SJCRH30 (cell line): ENCODE measurements around the gene CDH22. TPM values are rescaled to one million over a fixed set of nuclear protein-coding genes. Genes with fewer than 3 reads are reported as not detected.

ENCODE experiments used
- DNase-seq, 2 experiments: peaks; one replicate each; pipeline ENCODE4 v3.0.0-alpha.2; 2015 to 2020
- H3K27ac ChIP-seq: fragments of 250-450 bp; sonication (Bioruptor Pico); 2 replicates; pipeline ENCODE4 v1.5.1; 2020; ENCODE audit warnings: mild to moderate bottlenecking, moderate library complexity
- H3K27me3 ChIP-seq: fragments of 250-450 bp; sonication (Bioruptor Pico); 2 replicates; pipeline ENCODE4 v1.5.1; 2020; ENCODE audit warnings: mild to moderate bottlenecking, moderate library complexity
- H3K36me3 ChIP-seq: fragments of 250-450 bp; sonication (Bioruptor Pico); 2 replicates; pipeline ENCODE4 v1.5.1; 2020; ENCODE audit warnings: mild to moderate bottlenecking, moderate library complexity
- H3K4me1 ChIP-seq: fragments of 250-450 bp; sonication (Bioruptor Pico); 2 replicates; pipeline ENCODE4 v1.5.1; 2020; ENCODE audit warnings: mild to moderate bottlenecking, moderate library complexity
- H3K4me3 ChIP-seq: fragments of 250-450 bp; sonication (Bioruptor Pico); 2 replicates; pipeline ENCODE4 v1.5.1; 2020; ENCODE audit warnings: mild to moderate bottlenecking, moderate library complexity
- H3K9me3 ChIP-seq: fragments of 250-450 bp; sonication (Bioruptor Pico); replicated peaks from 2 replicates; pipeline ENCODE4 v1.5.1; 2020; ENCODE audit warnings: mild to moderate bottlenecking, moderate library complexity
- total RNA-seq: library from RNA; depleted of rRNA; stranded (reverse); fragments of >200 nt; shearing (Covaris generic); gene quantifications from 2 replicates; pipeline ENCODE4 v1.2.3, GENCODE V29; 2014

Gene CDH22
- total RNA-seq, 1 experiment from 2014 or later, result 0.06 TPM

DNA sequence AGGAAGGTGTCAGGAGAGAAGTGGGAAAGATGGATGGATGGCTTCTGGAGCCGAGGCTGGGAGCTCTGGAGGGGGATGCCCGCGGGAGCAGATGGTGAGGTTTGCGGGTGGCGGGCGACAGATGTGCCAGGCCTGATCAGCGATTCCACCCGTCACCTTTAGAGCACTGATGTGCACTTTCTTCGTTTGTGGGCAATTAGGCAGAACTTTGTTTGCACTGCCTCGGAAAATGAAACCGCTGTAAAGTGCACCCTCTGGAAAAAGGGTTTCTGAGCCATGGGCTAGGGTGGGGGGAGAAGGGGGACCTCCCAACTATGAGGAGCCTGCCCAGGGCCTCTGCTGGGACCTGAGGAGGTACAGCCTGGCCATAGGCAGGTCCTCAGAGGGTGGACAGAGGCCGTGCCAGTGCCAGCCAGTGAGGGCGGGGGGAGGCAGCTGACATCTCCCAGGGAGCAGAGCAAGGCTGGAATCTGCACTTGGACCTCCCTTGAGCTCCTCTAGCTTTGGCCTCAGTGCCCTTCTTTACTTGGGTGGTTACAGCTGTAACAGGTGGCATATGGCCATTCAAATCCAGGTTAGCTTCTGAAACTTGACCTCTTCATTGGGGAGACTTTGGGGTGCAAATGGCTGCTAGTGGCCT is 131.4 kb downstream of the CDH22 start:
- H3K9me3 ChIP-seq, result no peaks in the 10 kb centered on the region
- no peak overlapping the region for H3K27ac ChIP-seq
- H3K27me3 ChIP-seq, result peaks cover 46% of the 10 kb centered on the region
- H3K4me3 ChIP-seq, result no peak overlapping the region
- H3K4me1 ChIP-seq, result no peaks in the 10 kb centered on the region
- H3K36me3 ChIP-seq, result no peaks in the 10 kb centered on the region
- DNase-seq, result no peak

DNA sequence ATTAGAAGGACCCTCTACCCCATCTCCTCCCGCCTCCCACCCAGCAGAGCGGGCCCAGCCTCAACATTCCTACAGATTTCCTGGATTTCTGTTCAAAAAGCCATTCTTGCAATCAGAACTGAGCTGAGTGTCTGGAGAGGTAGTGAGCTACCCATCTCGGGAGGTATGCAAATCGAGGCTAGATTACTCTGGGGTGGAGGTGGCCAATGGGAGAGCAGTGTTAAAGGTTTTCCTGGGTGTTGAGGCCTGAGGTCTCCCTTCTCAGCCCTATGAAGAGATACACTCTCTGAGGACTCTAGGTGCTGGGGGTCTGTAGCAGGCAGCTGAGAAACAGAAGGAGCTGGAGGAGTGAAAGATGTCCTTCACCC is 133.2 kb downstream of the CDH22 start:
- H3K9me3 ChIP-seq, result no peaks in the 10 kb centered on the region
- no peak overlapping the region for H3K4me3 ChIP-seq
- no peaks in the 10 kb centered on the region for H3K4me1 ChIP-seq
- H3K36me3 ChIP-seq, result no peaks in the 10 kb centered on the region
- DNase-seq, result no peak
- H3K27ac ChIP-seq, result no peak overlapping the region
- peaks cover 48% of the 10 kb centered on the region for H3K27me3 ChIP-seq

DNA sequence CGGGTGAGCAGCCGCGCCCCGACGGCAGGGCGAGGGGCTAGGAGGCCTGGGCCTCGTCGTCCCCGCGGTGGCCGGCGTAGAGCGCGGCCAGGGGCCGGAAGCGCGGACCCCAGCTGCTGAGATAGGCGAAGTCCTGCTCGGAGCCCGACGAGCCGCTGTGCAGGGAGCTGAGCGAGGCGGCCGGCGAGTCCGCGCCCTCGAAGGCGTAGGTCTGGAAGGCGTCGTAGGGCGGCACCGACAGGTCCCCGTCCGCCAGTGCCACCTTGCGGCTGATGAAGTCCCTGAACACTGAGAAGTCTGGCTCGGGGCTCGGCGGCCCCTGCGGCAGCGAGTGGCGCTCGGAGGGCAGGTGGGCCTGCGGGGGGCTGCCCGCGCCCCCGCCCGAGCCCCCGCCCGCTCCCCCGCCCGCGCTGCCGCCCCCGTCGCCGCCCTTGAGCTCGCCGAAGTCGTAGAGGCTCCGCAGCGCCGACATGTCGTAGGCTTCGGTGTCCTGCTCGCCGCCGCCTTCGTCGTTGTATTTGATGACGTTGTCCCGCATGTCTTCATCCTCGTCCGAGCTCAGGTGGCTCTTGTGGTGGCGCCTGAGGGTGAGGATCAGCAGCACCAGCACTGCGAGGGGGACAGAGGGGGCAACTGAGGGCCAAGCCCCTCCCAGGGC is 133.7 kb downstream of the CDH22 start:
- H3K36me3 ChIP-seq, result no peaks in the 10 kb centered on the region
- no peak overlapping the region for H3K4me3 ChIP-seq
- peaks cover 45% of the 10 kb centered on the region for H3K27me3 ChIP-seq
- H3K9me3 ChIP-seq, result no peaks in the 10 kb centered on the region
- H3K27ac ChIP-seq, result no peak overlapping the region
- no peak for DNase-seq
- no peaks in the 10 kb centered on the region for H3K4me1 ChIP-seq

- DNase-seq, result no peak
- no peaks in the 10 kb centered on the region for H3K9me3 ChIP-seq
- no peak overlapping the region for H3K4me3 ChIP-seq
- no peak overlapping the region for H3K27ac ChIP-seq
- H3K27me3 ChIP-seq, result peaks cover 44% of the 10 kb centered on the region
- no peaks in the 10 kb centered on the region for H3K4me1 ChIP-seq
- no peaks in the 10 kb centered on the region for H3K36me3 ChIP-seq
Measured at GRCh38 chr20:46173652-46174468, 134.4 kb downstream of the CDH22 start.

GRCh38 chr20:46172961-46173536 is 135.2 kb downstream of the CDH22 start:
- no peak for DNase-seq
- Histone ChIP-seq H3K4me1 (no peaks in the 10 kb centered on the region), H3K27me3 (peaks cover 44% of the 10 kb centered on the region), H3K4me3 (no peak overlapping the region), H3K36me3 (no peaks in the 10 kb centered on the region), H3K9me3 (no peaks in the 10 kb centered on the region), H3K27ac (no peak overlapping the region)

DNA sequence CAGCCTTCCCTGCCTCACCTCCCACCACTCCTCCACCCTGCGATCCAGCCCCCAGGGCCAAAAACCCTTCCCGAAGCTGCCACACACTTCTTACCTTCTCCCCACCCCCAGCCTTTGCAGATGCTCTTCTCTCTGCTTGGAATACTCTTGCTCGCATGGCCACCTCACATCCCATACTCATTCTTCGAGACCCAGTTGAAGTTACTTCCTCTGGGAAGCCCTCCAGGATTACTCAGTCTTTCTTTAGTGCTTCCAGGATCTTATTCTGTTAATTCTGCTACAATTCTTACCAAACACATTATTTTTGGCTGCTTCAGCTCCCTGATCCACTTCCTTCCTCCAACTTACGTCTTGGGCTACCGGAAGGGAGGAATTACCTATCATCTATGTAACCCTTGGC is 135.8 kb downstream of the CDH22 start:
- Histone ChIP-seq H3K27ac (no peak overlapping the region), H3K9me3 (no peaks in the 10 kb centered on the region), H3K27me3 (peaks cover 44% of the 10 kb centered on the region), H3K4me3 (no peak overlapping the region), H3K36me3 (no peaks in the 10 kb centered on the region), H3K4me1 (no peaks in the 10 kb centered on the region)
- DNase-seq, result no peak

- peaks cover 44% of the 10 kb centered on the region for H3K27me3 ChIP-seq
Measured at GRCh38 chr20:46171909-46172308, 136.4 kb downstream of the CDH22 start.

DNA sequence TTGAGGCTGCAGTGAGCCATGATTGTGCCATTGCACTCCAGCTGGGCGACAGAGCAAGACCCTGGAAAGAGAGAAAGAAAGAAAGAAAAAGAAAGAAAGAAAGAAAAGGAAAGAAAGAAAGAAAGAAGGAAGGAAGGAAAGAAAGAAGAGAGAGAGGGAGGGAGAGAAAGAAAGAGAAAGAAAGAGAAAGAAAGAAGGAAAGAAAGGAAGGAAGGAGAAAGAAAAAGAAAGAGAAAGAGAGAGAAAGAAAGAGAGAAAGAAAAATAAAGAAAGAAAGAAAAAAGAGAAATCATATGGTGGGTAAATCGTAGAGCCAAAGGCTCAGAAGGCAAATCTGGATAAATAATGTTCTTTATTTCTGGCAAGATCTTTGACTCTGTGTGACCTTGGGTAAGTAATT is 136.8 kb downstream of the CDH22 start:
- Histone ChIP-seq H3K4me3 (no peak overlapping the region), H3K9me3 (no peaks in the 10 kb centered on the region), H3K36me3 (no peaks in the 10 kb centered on the region), H3K27me3 (peaks cover 43% of the 10 kb centered on the region), H3K4me1 (no peaks in the 10 kb centered on the region), H3K27ac (no peak overlapping the region)
- no peak for DNase-seq

More at GRCh38 chr20:46171909-46172308, 136.4 kb downstream of the CDH22 start:
- no peak for DNase-seq
- Histone ChIP-seq H3K27ac (no peak overlapping the region), H3K4me3 (no peak overlapping the region), H3K4me1 (no peaks in the 10 kb centered on the region), H3K9me3 (no peaks in the 10 kb centered on the region), H3K36me3 (no peaks in the 10 kb centered on the region)

DNA sequence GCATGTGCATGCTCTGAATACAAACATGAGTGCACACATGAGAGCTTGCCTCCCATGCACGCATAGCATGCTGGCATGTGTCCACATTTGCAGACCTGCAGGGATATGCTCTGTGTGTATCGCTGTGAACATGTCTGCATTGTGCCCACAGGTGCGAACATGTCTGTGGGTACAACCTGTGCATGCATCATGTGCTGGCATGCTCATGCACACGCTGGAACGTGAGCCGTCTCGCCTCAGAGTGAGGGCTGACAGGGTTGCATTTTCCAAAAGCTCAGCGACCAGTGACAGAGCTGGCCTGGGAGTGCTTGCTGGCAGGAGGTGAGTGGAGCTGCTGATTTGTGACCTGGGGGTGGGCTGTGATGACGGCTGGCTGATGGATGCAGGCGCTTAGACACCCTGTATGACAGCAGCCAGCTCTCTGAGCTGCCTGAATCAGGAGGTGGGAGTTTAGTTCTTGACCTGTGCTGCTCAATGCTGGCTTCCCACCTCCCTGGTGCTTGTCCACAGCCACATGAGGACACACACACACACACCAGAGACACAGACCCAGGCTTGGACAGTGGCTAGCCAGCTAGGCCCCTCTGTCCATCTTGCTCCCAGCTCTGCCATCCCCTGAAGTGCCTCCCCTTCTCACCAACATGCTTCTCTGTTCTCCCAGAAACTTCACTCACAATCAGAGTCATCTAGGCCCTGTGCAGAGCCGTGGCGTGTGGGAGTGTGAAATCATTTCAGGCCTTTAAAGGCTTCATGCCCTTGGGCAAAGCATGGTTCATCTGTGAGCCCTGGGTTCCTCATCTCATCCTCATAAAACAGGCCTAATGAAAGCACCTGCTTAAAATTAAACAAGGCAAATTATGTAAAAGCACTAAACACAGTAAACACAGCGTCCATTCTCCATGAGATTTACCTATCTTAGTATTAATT is 138.8 kb downstream of the CDH22 start:
- H3K27me3 ChIP-seq, result peaks cover 36% of the 10 kb centered on the region

GRCh38 chr20:46168438-46168837 is 139.9 kb downstream of the CDH22 start:
- H3K27ac ChIP-seq, result no peak overlapping the region
- H3K27me3 ChIP-seq, result peaks cover 30% of the 10 kb centered on the region; the same call in 1 of the 2 replicates
- no peaks in the 10 kb centered on the region for H3K4me1 ChIP-seq
- H3K36me3 ChIP-seq, result no peaks in the 10 kb centered on the region
- H3K4me3 ChIP-seq, result no peak overlapping the region
- no peaks in the 10 kb centered on the region for H3K9me3 ChIP-seq
- DNase-seq, result no peak

More for the DNA sequence above, 138.8 kb downstream of the CDH22 start:
- H3K27ac ChIP-seq, result no peak overlapping the region
- H3K4me1 ChIP-seq, result no peaks in the 10 kb centered on the region
- no peak overlapping the region for H3K4me3 ChIP-seq
- H3K36me3 ChIP-seq, result no peaks in the 10 kb centered on the region
- H3K9me3 ChIP-seq, result no peaks in the 10 kb centered on the region
- DNase-seq, result no peak

GRCh38 chr20:46167080-46167479 is 141.2 kb downstream of the CDH22 start:
- Histone ChIP-seq H3K27me3 (peaks cover 20% of the 10 kb centered on the region; the same call in 1 of the 2 replicates), H3K4me1 (no peaks in the 10 kb centered on the region), H3K4me3 (no peak overlapping the region), H3K9me3 (no peaks in the 10 kb centered on the region), H3K27ac (no peak overlapping the region), H3K36me3 (no peaks in the 10 kb centered on the region)
- no peak for DNase-seq

GRCh38 chr20:46164254-46164653 is 144.0 kb downstream of the CDH22 start:
- Histone ChIP-seq H3K4me3 (no peak overlapping the region), H3K36me3 (no peaks in the 10 kb centered on the region), H3K4me1 (no peaks in the 10 kb centered on the region), H3K9me3 (no peaks in the 10 kb centered on the region), H3K27ac (no peak overlapping the region), H3K27me3 (peaks cover 21% of the 10 kb centered on the region)
- DNase-seq, result peak in 1 of 2 experiments; percentile 43

GRCh38 chr20:46161921-46162320 is 146.4 kb downstream of the CDH22 start:
- Histone ChIP-seq H3K36me3 (no peaks in the 10 kb centered on the region), H3K27ac (no peak overlapping the region), H3K4me1 (no peaks in the 10 kb centered on the region), H3K4me3 (no peak overlapping the region), H3K27me3 (peaks cover 38% of the 10 kb centered on the region), H3K9me3 (no peaks in the 10 kb centered on the region)
- no peak for DNase-seq

GRCh38 chr20:46160661-46161060 is 147.6 kb downstream of the CDH22 start:
- peaks cover 49% of the 10 kb centered on the region for H3K27me3 ChIP-seq
- no peaks in the 10 kb centered on the region for H3K36me3 ChIP-seq
- no peaks in the 10 kb centered on the region for H3K4me1 ChIP-seq
- no peaks in the 10 kb centered on the region for H3K9me3 ChIP-seq
- H3K4me3 ChIP-seq, result no peak overlapping the region
- H3K27ac ChIP-seq, result no peak overlapping the region
- DNase-seq, result no peak
